GM20000 (cell line): ENCODE results near the gene GNAQ.

Experiments used
- DNase-seq: peaks from one replicate; pipeline ENCODE4 v3.0.0; 2012; ENCODE audit warnings: low spot score
- TF ChIP-seq, protein P1 (sequence below): IDR thresholded peaks from 2 replicates; pipeline ENCODE4 v1.5.1; 2012; ENCODE audit warnings: mild to moderate bottlenecking, control low read depth; ENCODE audit errors: extremely low read depth, missing control alignments

GNAQ gene

DNA sequence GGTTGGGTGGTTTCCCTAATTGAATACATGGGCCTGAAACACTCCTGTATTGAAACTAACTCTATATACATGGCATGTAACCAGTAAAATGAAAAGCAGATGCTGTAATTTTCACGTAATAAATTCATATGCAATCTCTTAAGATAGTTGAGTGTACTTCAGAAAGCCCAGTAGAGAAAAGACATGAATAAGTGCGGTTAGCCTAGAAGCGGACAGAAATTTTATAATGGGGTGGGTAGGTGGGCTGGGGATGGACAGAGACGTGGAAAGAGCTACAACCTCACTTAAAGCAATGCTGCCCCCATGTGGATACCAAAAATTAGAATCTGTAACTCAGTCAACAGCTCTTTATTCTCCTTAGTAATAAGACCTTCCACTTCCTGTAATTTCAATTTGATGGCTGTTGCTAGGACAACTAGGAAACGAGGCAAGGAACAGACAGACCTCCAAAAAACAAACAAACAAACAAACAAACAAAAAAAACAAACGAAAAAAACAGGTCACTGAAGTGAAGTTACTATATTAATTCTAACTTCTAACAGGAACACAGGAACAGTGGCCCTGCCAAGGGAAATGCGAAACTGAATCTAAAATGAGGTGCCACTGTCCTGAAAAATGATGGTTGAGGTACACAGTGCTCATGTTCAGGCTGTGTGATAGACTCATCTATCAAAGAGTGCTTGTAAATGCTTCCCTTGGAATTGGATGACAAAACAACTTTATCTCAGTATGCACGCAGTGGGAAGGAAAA, 280.1 kb downstream of the GNAQ start:
- TF ChIP-seq, protein P1, sequence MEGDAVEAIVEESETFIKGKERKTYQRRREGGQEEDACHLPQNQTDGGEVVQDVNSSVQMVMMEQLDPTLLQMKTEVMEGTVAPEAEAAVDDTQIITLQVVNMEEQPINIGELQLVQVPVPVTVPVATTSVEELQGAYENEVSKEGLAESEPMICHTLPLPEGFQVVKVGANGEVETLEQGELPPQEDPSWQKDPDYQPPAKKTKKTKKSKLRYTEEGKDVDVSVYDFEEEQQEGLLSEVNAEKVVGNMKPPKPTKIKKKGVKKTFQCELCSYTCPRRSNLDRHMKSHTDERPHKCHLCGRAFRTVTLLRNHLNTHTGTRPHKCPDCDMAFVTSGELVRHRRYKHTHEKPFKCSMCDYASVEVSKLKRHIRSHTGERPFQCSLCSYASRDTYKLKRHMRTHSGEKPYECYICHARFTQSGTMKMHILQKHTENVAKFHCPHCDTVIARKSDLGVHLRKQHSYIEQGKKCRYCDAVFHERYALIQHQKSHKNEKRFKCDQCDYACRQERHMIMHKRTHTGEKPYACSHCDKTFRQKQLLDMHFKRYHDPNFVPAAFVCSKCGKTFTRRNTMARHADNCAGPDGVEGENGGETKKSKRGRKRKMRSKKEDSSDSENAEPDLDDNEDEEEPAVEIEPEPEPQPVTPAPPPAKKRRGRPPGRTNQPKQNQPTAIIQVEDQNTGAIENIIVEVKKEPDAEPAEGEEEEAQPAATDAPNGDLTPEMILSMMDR = peak; percentile 20
- peak; percentile 24 for DNase-seq

GRCh38 chr9:77750981-77751340, 280.6 kb downstream of the GNAQ start:
- TF ChIP-seq, protein P1 = no peak
- no peak for DNase-seq

- no peak for DNase-seq
- TF ChIP-seq, protein P1 = no peak
These were observed 281.3 kb downstream of the GNAQ start for GRCh38 chr9:77750284-77750683.

- TF ChIP-seq, protein P1 = no peak
- DNase-seq = no peak
These were observed 283.3 kb downstream of the GNAQ start for GRCh38 chr9:77748214-77748772.

DNA sequence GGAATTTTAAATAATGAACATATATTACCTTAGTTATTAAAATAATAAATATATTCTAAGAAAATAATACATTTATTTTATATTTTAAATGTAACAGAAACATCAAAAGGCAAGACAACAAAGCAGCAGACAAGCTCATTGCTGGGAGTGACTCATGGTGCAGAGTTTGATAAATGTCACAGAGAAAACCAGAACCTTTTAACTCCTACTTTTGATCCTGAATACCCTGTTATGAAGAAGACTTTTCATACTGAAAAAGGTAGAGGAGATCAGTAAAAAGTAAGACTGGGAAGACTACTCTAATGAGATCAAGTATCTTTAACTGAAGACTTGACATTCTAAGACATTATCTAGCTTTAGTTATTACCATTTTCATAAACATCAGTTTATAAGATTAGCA, 284.4 kb downstream of the GNAQ start:
- TF ChIP-seq, protein P1 = no peak

GRCh38 chr9:77744841-77745430, 286.7 kb downstream of the GNAQ start:
- no peak for DNase-seq

More for the DNA sequence above, 284.4 kb downstream of the GNAQ start:
- no peak for DNase-seq

DNA sequence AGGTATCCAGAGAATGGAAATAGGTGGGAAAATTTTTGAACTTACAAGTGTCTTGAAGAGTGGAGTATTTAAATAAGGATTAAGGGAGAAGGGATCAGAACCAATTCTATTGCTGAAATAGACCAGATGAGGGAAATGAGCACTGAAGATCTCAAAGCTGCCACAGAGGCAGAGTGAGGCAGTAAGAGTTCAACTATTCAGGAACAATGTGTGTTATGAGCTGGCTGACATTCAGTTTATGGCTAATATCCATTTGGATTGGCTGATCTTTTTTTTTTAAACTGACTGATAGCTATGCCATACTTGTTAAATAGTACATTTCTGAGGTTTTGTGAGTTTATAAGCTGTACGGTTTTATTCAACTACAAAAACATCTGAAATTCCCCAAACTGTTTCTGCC, 288.2 kb downstream of the GNAQ start:
- no peak for DNase-seq
- TF ChIP-seq, protein P1 = no peak

More at GRCh38 chr9:77744841-77745430, 286.7 kb downstream of the GNAQ start:
- TF ChIP-seq, protein P1 = no peak
